HepG2 (cell line): Measurements from ENCODE around the gene DDIT4. TPM values are rescaled to one million over a fixed set of nuclear protein-coding genes. Genes with fewer than 3 reads are reported as not detected.

Source experiments
- ATAC-seq: fragments of 200-7000 bp; cut with Tn5 transposase; 3 replicates; pipeline ENCODE4 v1.9.1; 2020; ENCODE audit warnings: mild to moderate bottlenecking, moderate library complexity
- BruUV-seq: library from RNA; stranded (reverse); fragments of 400-500 nt; replicated peaks from 2 replicates; lab custom pipeline; 2021; lab: Mats Ljungman, UMichigan
- CTCF ChIA-PET: fragments of 300-600 bp; formaldehyde crosslinking; extraction: SDS; loops from one replicate; lab custom pipeline; 2021; ENCODE audit warnings: low total read pairs, inconsistent platforms, low intra/inter-chr PET ratio; lab: Yijun Ruan, JAX
- POLR2A ChIA-PET: fragments of 350-600 bp; sonication (Branson Sonifier 250); formaldehyde crosslinking; loops from one replicate; lab custom pipeline; 2020; ENCODE audit warnings: antibody characterized with exemption, inconsistent platforms; lab: Yijun Ruan, JAX
- DNase-seq: peaks from one replicate; pipeline ENCODE4 v3.0.0-alpha.2; 2015; ENCODE audit warnings: low spot score
- FAIRE-seq: peaks from 3 replicates; lab custom pipeline; 2011; peaks lifted over from hg19 to GRCh38; lab: Jason Lieb, UNC
- H2AFZ ChIP-seq: one replicate; pipeline ENCODE4 v1.6.1; 2011; ENCODE audit warnings: low read length, inconsistent platforms
- H3K27ac ChIP-seq: fragments of 300-600 bp; 3 replicates; pipeline ENCODE4 v1.8.0; 2011; ENCODE audit warnings: mixed run types, mild to moderate bottlenecking, mixed read lengths, low read length, inconsistent platforms; ENCODE audit not compliant: insufficient read depth; ENCODE audit errors: extremely low read length
- H3K27me3 ChIP-seq, 2 experiments: fragments of 200-600 bp in 1 of 2; 2 replicates in 1 of 2; 3 replicates in 1 of 2; pipeline versions ENCODE4 v1.6.0 to v1.8.0; 2011; ENCODE audit warnings: low read length in 2 of 2, mild to moderate bottlenecking in 2 of 2, moderate library complexity in 2 of 2, inconsistent platforms in 1 of 2; ENCODE audit not compliant: insufficient read depth in 2 of 2, control insufficient read depth in 1 of 2
- H3K36me3 ChIP-seq, 2 experiments: fragments of 200-600 bp in 1 of 2; replicated peaks in 1 of 2; 2 replicates in 1 of 2; 3 replicates in 1 of 2; pipeline versions ENCODE4 v1.5.1 to v1.8.0; 2011; ENCODE audit warnings: low read length in 2 of 2, inconsistent platforms in 1 of 2; ENCODE audit not compliant: insufficient read depth in 2 of 2, control insufficient read depth in 1 of 2
- H3K4me1 ChIP-seq: 2 replicates; pipeline ENCODE4 v1.5.1; 2012; ENCODE audit warnings: low read length, inconsistent platforms; ENCODE audit not compliant: insufficient read depth
- H3K4me2 ChIP-seq: 2 replicates; pipeline ENCODE4 v1.6.0; 2011; ENCODE audit warnings: low read depth, low read length, inconsistent platforms
- H3K4me3 ChIP-seq, 3 experiments: fragments of 200-600 bp in 1 of 3; sonication (generic), shearing (Covaris generic) in 1 of 3; replicated peaks in 1 of 3; 2 replicates each; pipeline ENCODE4 v1.5.1; 2011 to 2016; ENCODE audit warnings: low read length in 3 of 3, inconsistent platforms in 2 of 3, low read depth in 2 of 3, mild to moderate bottlenecking in 2 of 3, control low read depth in 1 of 3, mixed read lengths in 1 of 3; ENCODE audit not compliant: insufficient read depth in 1 of 3
- H3K79me2 ChIP-seq: one replicate; pipeline ENCODE4 v1.6.1; 2011; ENCODE audit warnings: low read length, inconsistent platforms; ENCODE audit not compliant: insufficient read depth
- H3K9ac ChIP-seq: 2 replicates; pipeline ENCODE4 v1.6.0; 2011; ENCODE audit warnings: mild to moderate bottlenecking, low read depth, low read length, inconsistent platforms; ENCODE audit not compliant: insufficient read depth
- H3K9me3 ChIP-seq: 2 replicates; pipeline ENCODE4 v1.5.1; 2012; ENCODE audit warnings: mild to moderate bottlenecking, low read length
- H4K20me1 ChIP-seq: 2 replicates; pipeline ENCODE4 v1.6.0; 2011; ENCODE audit warnings: inconsistent platforms, mild to moderate bottlenecking, low read length, moderate library complexity; ENCODE audit not compliant: insufficient read depth
- GRHL1 ChIP-seq: sonication (generic); formaldehyde crosslinking; conservative IDR thresholded peaks from 2 replicates; pipeline ENCODE4 v1.8.0; 2022; ENCODE audit warnings: missing genetic modification reagents
- HDAC2 ChIP-seq: sonication (generic); formaldehyde crosslinking; IDR thresholded peaks from 2 replicates; pipeline ENCODE4 v1.4.0; 2020; ENCODE audit warnings: missing genetic modification reagents
- MAFK ChIP-seq, 2 experiments: IDR thresholded peaks in 1 of 2; conservative IDR thresholded peaks in 1 of 2; 2 replicates each; pipeline ENCODE4 v1.6.1; 2011; ENCODE audit warnings: improper control_type of control experiment in 2 of 2, low read length in 2 of 2
- PHB2 ChIP-seq: fragments of 450-650 bp; IDR thresholded peaks from 2 replicates; pipeline ENCODE4 v1.6.1; 2018; ENCODE audit not compliant: partially characterized antibody
- ZKSCAN1 ChIP-seq: fragments of 150-350 bp; IDR thresholded peaks from 2 replicates; pipeline ENCODE4 v1.6.1; 2014; ENCODE audit warnings: low read length
- ZNF317 ChIP-seq: sonication (generic); formaldehyde crosslinking; IDR thresholded peaks from 2 replicates; pipeline ENCODE4 v1.5.0; 2020; ENCODE audit warnings: mild to moderate bottlenecking, missing genetic modification reagents
- ZNF451 ChIP-seq: sonication (generic); formaldehyde crosslinking; IDR thresholded peaks from 2 replicates; pipeline ENCODE4 v1.5.0; 2020; ENCODE audit warnings: mild to moderate bottlenecking, missing genetic modification reagents
- ZNF740 ChIP-seq: sonication (generic); formaldehyde crosslinking; IDR thresholded peaks from 2 replicates; pipeline ENCODE4 v1.4.0; 2020; ENCODE audit warnings: missing genetic modification reagents
- ZNF792 ChIP-seq: IDR thresholded peaks from 2 replicates; pipeline ENCODE4 v1.6.1; 2016
- WGBS: methylation state at CpG from one replicate; pipeline ENCODE4 v1.1.6; 2017; ENCODE audit warnings: low lambda C conversion rate; 5-methylcytosine and 5-hydroxymethylcytosine counted together
- in situ Hi-C: cut with HindIII; loops from 2 replicates; pipeline ENCODE4 v1.10.0; 2017; ENCODE audit warnings: low pct_unique_long_range_greater_than_20kb; ENCODE audit not compliant: extremely low pct_ligation_motif_present
- intact Hi-C: fragments of 100-400 bp; cut with micrococcal nuclease; formaldehyde crosslinking; loops from one replicate; pipeline ENCODE4 v1.10.0; 2022; ENCODE audit not compliant: unreplicated experiment
- polyA plus RNA-seq, 8 experiments: library from polyadenylated mRNA; depleted of rRNA in 3 of 8; stranded (reverse) in 7 of 8; unstranded in 1 of 8; fragments of >200 nt; fragmentation: Illumina TruSeq in 4 of 8; extraction: Trizol in 4 of 8; gene quantifications; 2 replicates each; pipeline versions ENCODE4 v1.2.1 to v1.2.3, GENCODE V29; 2011 to 2016; ENCODE audit warnings: low read depth in 4 of 8, missing spikeins in 1 of 8, mixed read lengths in 1 of 8; ENCODE audit not compliant: insufficient read depth in 1 of 8
- total RNA-seq, 5 experiments: library from RNA; depleted of rRNA; stranded (reverse); fragments of >200 nt; fragmentation: Illumina TruSeq; extraction: Trizol; gene quantifications; 2 replicates each; pipeline ENCODE4 v1.2.3, GENCODE V29; 2016; ENCODE audit warnings: low read depth in 1 of 5
- TF ChIP-seq, protein P1 (sequence below): sonication (generic); formaldehyde crosslinking; IDR thresholded peaks from 2 replicates; pipeline ENCODE4 v1.5.0; 2020; ENCODE audit warnings: mild to moderate bottlenecking, missing genetic modification reagents
- TF ChIP-seq, protein P2 (sequence below): fragments of 450-650 bp; IDR thresholded peaks from 2 replicates; pipeline ENCODE4 v1.6.1; 2017

Gene DDIT4
- total and polyA plus RNA-seq, 2 of the 13 experiments (the other 11 are each of a cell fraction or from before 2014, with no cell fraction given), result 35.6 to 40.7 TPM

DNA sequence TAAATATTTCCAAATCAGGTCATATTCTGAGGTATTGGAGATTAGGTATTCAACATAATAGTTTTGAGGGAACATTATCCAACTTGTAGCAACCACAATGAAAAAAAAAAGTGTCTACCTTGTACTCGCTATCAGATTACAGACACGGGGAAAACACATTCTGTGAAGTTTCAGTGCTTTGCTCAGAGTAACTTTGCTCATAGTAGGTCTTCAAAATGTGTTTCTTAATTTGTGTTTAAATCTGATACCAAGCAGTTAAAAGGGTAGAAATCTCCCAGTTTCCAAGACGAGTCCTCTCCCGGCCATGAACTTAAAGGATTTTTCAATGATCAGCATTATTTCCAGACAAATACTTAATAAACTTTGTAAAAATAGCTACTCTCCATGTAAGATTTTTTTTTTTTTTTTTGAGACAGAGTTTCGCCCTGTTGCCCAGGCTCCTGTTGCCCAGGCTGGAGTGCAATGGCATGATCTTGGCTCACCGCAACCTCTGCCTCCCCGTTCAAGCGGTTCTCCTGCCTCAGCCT is 39.2 kb downstream of the DDIT4 start:
- H3K27me3 ChIP-seq, result no peaks in the 10 kb centered on the region
- POLR2A ChIA-PET, result interaction anchor here (1.9 kb wide), 1 partner anchor 39 kb away, joined by 6 read pairs; the partner anchor contains the start of gene DDIT4
- ATAC-seq, result no peak
- CTCF ChIA-PET, result no interaction called here
- no peak overlapping the region for H3K4me3 ChIP-seq
- no peak overlapping the region for H3K9ac ChIP-seq
- in situ Hi-C loops, result no loop called here
- H3K36me3 ChIP-seq, result no peaks in the 10 kb centered on the region
- no peaks in the 10 kb centered on the region for H3K9me3 ChIP-seq
- TF ChIP-seq MAFK (conservative IDR thresholded peaks at IDR 0.05 in 1 of 2, IDR thresholded peaks at IDR 0.05 in 1 of 2; ENCODE audit: low read length in 2 of 2) (0 out of 4 replicates have a peak, but pooled peaks of 1 of the 2 experiments have one; percentile 4), ZNF792 (CRISPR knock-in tag) (no peak), GRHL1 (no peak), ZKSCAN1 (peak; percentile 57; the same call in 1 of the 2 replicates), PHB2 (no peak), ZNF740 (CRISPR knock-in tag) (no peak)
- H3K4me1 ChIP-seq, result peaks cover 78% of the 10 kb centered on the region
- intact Hi-C loops, result no loop called here
- no peaks in the 10 kb centered on the region for H3K79me2 ChIP-seq
- H3K4me2 ChIP-seq, result no peak overlapping the region
- no peaks in the 10 kb centered on the region for H4K20me1 ChIP-seq
- H2AFZ ChIP-seq, result no peak overlapping the region
- 88% methylated on average over 8 of the region's 8 CpGs for WGBS
- BruUV-seq, result no TSS peak
- H3K27ac ChIP-seq, result no peak overlapping the region
- no peak for DNase-seq
- no peak for FAIRE-seq

DNA sequence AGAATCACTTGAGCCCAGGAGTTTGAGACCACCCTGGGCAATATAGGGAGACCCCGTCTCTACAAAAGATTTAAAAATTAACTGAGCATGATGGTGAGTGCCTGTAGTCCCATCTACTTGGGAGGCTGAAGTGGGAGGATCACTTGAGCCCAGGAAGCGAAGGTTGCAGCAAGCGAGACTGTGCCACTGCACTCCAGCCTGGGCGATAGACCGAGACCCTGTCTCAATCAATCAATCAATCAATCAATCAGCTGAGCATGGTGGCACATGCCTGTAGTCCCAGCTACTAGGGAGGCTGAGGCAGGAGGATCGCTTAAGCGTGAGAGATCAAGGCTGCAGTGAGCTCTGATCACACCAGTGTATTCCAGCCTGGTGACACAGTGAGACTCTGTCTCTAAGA is 40.5 kb downstream of the DDIT4 start:
- Histone ChIP-seq H2AFZ (no peak overlapping the region), H3K79me2 (no peaks in the 10 kb centered on the region), H3K9me3 (no peaks in the 10 kb centered on the region), H3K4me1 (peaks cover 78% of the 10 kb centered on the region), H3K27me3 (no peaks in the 10 kb centered on the region), H3K9ac (no peak overlapping the region), H3K4me3 (no peak overlapping the region), H3K36me3 (no peaks in the 10 kb centered on the region), H3K27ac (no peak overlapping the region), H4K20me1 (no peaks in the 10 kb centered on the region), H3K4me2 (no peak overlapping the region)
- BruUV-seq, result no TSS peak
- ChIA-PET POLR2A (interaction anchor here (3.2 kb wide), 1 partner anchor 40 kb away, joined by 45 read pairs; the partner anchor contains the start of gene DDIT4), CTCF (no interaction called here)
- FAIRE-seq (no peak), ATAC-seq (no peak), DNase-seq (no peak)
- intact Hi-C loops (no loop called here), in situ Hi-C loops (no loop called here)
- WGBS, result 97% methylated on average over 7 of the region's 7 CpGs
- TF ChIP-seq, protein P1, sequence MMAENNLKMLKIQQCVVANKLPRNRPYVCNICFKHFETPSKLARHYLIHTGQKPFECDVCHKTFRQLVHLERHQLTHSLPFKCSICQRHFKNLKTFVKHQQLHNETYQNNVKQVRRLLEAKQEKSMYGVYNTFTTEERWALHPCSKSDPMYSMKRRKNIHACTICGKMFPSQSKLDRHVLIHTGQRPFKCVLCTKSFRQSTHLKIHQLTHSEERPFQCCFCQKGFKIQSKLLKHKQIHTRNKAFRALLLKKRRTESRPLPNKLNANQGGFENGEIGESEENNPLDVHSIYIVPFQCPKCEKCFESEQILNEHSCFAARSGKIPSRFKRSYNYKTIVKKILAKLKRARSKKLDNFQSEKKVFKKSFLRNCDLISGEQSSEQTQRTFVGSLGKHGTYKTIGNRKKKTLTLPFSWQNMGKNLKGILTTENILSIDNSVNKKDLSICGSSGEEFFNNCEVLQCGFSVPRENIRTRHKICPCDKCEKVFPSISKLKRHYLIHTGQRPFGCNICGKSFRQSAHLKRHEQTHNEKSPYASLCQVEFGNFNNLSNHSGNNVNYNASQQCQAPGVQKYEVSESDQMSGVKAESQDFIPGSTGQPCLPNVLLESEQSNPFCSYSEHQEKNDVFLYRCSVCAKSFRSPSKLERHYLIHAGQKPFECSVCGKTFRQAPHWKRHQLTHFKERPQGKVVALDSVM, result 0 out of 2 replicates have a peak, but pooled peaks have one; percentile 24
- TF ChIP-seq ZNF317 (CRISPR knock-in tag), result no peak
- TF ChIP-seq, protein P2, sequence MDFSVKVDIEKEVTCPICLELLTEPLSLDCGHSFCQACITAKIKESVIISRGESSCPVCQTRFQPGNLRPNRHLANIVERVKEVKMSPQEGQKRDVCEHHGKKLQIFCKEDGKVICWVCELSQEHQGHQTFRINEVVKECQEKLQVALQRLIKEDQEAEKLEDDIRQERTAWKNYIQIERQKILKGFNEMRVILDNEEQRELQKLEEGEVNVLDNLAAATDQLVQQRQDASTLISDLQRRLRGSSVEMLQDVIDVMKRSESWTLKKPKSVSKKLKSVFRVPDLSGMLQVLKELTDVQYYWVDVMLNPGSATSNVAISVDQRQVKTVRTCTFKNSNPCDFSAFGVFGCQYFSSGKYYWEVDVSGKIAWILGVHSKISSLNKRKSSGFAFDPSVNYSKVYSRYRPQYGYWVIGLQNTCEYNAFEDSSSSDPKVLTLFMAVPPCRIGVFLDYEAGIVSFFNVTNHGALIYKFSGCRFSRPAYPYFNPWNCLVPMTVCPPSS, result no peak
- TF ChIP-seq ZNF451, result no peak
- TF ChIP-seq HDAC2 (CRISPR knock-in tag), result no peak
